Measurements from ENCODE around the gene CALN1.

CALN1 gene

DNA sequence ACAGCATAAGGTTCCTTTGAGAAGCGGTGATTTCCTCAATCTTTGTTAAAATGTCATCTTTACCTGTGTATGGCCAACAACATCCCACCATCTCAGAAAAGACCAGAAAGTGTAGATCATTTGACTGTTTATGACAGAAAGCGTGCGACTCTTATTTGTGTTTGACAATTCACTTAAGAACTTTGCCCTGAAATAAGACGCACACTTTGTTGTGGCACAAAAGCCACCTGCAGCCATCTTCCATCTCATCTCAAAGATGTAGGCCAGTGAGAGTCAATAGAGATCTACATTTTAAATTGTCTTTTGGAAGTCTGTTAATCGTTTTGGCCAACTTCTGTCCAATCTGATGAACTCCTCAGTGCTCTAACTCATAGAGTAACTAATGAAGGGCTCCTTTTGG lies 114.0 kb downstream of the CALN1 start:
- no peak for DNase-seq (ENCODE audit: low read depth)

DNA sequence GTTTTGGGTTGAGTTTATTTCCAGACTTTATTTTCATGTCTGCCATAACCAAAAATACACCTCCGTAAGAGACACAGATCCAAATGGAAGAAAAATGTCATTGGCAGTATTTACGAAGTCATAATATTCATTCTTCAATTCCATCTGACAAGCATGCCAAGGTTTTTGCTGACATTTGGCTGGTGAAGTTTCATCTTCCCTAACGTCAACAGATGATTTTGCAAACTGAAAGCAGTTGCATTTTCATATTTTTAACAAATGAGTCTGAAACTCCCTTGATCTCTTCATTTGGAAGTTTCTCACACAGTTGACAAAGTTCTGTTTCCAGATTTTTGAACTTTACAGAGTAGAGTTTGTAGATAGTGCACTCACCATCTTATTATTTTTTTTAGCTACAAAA lies 114.5 kb downstream of the CALN1 start:
- TF ChIP-seq, protein P1, sequence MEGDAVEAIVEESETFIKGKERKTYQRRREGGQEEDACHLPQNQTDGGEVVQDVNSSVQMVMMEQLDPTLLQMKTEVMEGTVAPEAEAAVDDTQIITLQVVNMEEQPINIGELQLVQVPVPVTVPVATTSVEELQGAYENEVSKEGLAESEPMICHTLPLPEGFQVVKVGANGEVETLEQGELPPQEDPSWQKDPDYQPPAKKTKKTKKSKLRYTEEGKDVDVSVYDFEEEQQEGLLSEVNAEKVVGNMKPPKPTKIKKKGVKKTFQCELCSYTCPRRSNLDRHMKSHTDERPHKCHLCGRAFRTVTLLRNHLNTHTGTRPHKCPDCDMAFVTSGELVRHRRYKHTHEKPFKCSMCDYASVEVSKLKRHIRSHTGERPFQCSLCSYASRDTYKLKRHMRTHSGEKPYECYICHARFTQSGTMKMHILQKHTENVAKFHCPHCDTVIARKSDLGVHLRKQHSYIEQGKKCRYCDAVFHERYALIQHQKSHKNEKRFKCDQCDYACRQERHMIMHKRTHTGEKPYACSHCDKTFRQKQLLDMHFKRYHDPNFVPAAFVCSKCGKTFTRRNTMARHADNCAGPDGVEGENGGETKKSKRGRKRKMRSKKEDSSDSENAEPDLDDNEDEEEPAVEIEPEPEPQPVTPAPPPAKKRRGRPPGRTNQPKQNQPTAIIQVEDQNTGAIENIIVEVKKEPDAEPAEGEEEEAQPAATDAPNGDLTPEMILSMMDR (IDR thresholded peaks at IDR 0.05; ENCODE audit: low read depth, low read length, missing control alignments) = no peak
- DNase-seq (ENCODE audit: low read depth) = no peak
- no peak overlapping the region for H3K4me3 ChIP-seq (ENCODE audit: low read depth, low read length)

More for the DNA sequence above, 114.0 kb downstream of the CALN1 start:
- TF ChIP-seq, protein P1 (IDR thresholded peaks at IDR 0.05; ENCODE audit: low read depth, low read length, missing control alignments) = no peak
- H3K4me3 ChIP-seq (ENCODE audit: low read depth, low read length) = no peak overlapping the region

DNA sequence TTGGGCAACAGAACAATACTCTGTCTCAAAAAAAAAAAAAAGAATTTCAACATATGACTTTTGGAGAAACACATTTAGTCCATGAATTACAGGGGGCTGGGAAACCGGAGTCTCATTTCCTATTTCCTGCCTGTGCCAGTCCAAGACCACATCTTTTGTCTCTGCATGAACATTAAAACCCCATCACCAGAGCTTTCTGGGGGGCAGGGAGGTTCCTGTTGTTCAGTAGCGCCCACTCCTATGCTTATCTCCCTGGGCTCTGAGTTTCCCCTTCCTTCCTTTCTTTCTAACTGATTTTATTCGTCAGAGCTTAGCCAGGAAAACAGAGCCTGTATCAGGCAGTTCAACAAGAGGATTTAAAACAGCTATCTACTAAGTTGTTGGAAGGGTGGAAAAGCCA lies 119.3 kb downstream of the CALN1 start:
- TF ChIP-seq, protein P1 (IDR thresholded peaks at IDR 0.05; ENCODE audit: low read depth, low read length, missing control alignments) = no peak
- no peak overlapping the region for H3K4me3 ChIP-seq (ENCODE audit: low read depth, low read length)
- no peak for DNase-seq (ENCODE audit: low read depth)

DNA sequence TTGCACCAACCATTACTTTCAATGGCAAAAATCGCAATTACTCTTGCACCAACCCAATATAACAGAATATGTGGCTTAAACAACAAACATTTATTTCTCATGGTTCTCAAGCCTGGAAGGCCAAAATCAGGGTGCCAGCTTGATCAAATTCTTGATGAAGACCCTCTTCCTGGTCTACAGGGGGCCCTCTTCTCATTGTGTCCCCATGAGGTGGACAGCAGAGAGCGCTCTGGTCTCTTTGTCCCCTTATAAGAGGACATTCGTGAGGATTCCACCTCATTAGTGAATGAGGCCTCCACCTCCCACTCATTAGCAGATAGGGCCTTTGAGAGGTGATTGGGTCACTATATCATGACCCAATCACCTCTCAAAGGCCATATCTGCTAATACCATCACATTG lies 120.0 kb downstream of the CALN1 start:
- DNase-seq (ENCODE audit: low read depth) = no peak
- TF ChIP-seq, protein P1 (IDR thresholded peaks at IDR 0.05; ENCODE audit: low read depth, low read length, missing control alignments) = no peak

GRCh38 chr7:72286519-72286918 lies 125.6 kb downstream of the CALN1 start:
- no peak for DNase-seq (ENCODE audit: low read depth)
- TF ChIP-seq, protein P1 (IDR thresholded peaks at IDR 0.05; ENCODE audit: low read depth, low read length, missing control alignments) = no peak
- H3K4me3 ChIP-seq (ENCODE audit: low read depth, low read length) = no peak overlapping the region

More for the DNA sequence above, 120.0 kb downstream of the CALN1 start:
- no peak overlapping the region for H3K4me3 ChIP-seq (ENCODE audit: low read depth, low read length)

- TF ChIP-seq, protein P1 (IDR thresholded peaks at IDR 0.05; ENCODE audit: low read depth, low read length, missing control alignments) = no peak
- no peak overlapping the region for H3K4me3 ChIP-seq (ENCODE audit: low read depth, low read length)
- DNase-seq (ENCODE audit: low read depth) = no peak
Observed at GRCh38 chr7:72283309-72283708, 128.8 kb downstream of the CALN1 start.

DNA sequence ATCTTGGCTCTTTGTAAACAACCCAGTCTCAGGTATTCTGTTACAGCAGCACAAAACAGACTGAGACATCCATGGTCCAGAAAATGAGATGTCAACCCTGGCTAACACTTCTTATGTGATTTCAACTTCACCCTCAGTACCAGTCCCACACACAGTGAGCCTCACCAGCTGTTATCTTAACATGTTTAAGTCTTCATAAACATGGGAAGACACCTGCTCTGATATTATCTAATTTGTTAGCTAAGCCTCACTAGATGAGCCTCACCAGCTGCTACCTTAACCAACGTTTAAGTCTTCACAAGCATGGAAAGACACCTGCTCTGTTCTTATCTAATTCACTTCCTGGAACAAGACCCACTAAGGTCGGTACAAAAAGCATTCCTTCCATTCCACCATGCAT lies 130.8 kb downstream of the CALN1 start:
- DNase-seq (ENCODE audit: low read depth) = no peak
- TF ChIP-seq, protein P1 (IDR thresholded peaks at IDR 0.05; ENCODE audit: low read depth, low read length, missing control alignments) = no peak
- H3K4me3 ChIP-seq (ENCODE audit: low read depth, low read length) = no peak overlapping the region
